HepG2 (cell line): ENCODE results near the gene PLD3. TPM values are rescaled to one million over a fixed set of nuclear protein-coding genes. Genes with fewer than 3 reads are reported as not detected.
"Not testable (repeated sequence)": the region's sequence is repeated elsewhere in the genome, so short reads cannot be mapped to it uniquely, and the experiment has no call there.

Experiments
- ATAC-seq: fragments of 200-7000 bp; cut with Tn5 transposase; 3 replicates; pipeline ENCODE4 v1.9.1; 2020; ENCODE audit warnings: mild to moderate bottlenecking, moderate library complexity
- BruUV-seq: library from RNA; stranded (reverse); fragments of 400-500 nt; replicated peaks from 2 replicates; lab custom pipeline; 2021; lab: Mats Ljungman, UMichigan
- CTCF ChIA-PET: fragments of 300-600 bp; formaldehyde crosslinking; extraction: SDS; loops from one replicate; lab custom pipeline; 2021; ENCODE audit warnings: low total read pairs, inconsistent platforms, low intra/inter-chr PET ratio; lab: Yijun Ruan, JAX
- POLR2A ChIA-PET: fragments of 350-600 bp; sonication (Branson Sonifier 250); formaldehyde crosslinking; loops from one replicate; lab custom pipeline; 2020; ENCODE audit warnings: antibody characterized with exemption, inconsistent platforms; lab: Yijun Ruan, JAX
- DNase-seq: peaks from one replicate; pipeline ENCODE4 v3.0.0-alpha.2; 2015; ENCODE audit warnings: low spot score
- FAIRE-seq: peaks from 3 replicates; lab custom pipeline; 2011; peaks lifted over from hg19 to GRCh38; lab: Jason Lieb, UNC
- H2AFZ ChIP-seq: one replicate; pipeline ENCODE4 v1.6.1; 2011; ENCODE audit warnings: low read length, inconsistent platforms
- H3K27ac ChIP-seq: fragments of 300-600 bp; 3 replicates; pipeline ENCODE4 v1.8.0; 2011; ENCODE audit warnings: mixed run types, mild to moderate bottlenecking, mixed read lengths, low read length, inconsistent platforms; ENCODE audit not compliant: insufficient read depth; ENCODE audit errors: extremely low read length
- H3K27me3 ChIP-seq, 2 experiments: fragments of 200-600 bp in 1 of 2; 2 replicates in 1 of 2; 3 replicates in 1 of 2; pipeline versions ENCODE4 v1.6.0 to v1.8.0; 2011; ENCODE audit warnings: low read length in 2 of 2, mild to moderate bottlenecking in 2 of 2, moderate library complexity in 2 of 2, inconsistent platforms in 1 of 2; ENCODE audit not compliant: insufficient read depth in 2 of 2, control insufficient read depth in 1 of 2
- H3K36me3 ChIP-seq, 2 experiments: fragments of 200-600 bp in 1 of 2; replicated peaks in 1 of 2; 2 replicates in 1 of 2; 3 replicates in 1 of 2; pipeline versions ENCODE4 v1.5.1 to v1.8.0; 2011; ENCODE audit warnings: low read length in 2 of 2, inconsistent platforms in 1 of 2; ENCODE audit not compliant: insufficient read depth in 2 of 2, control insufficient read depth in 1 of 2
- H3K4me1 ChIP-seq: 2 replicates; pipeline ENCODE4 v1.5.1; 2012; ENCODE audit warnings: low read length, inconsistent platforms; ENCODE audit not compliant: insufficient read depth
- H3K4me2 ChIP-seq: 2 replicates; pipeline ENCODE4 v1.6.0; 2011; ENCODE audit warnings: low read depth, low read length, inconsistent platforms
- H3K4me3 ChIP-seq, 3 experiments: fragments of 200-600 bp in 1 of 3; sonication (generic), shearing (Covaris generic) in 1 of 3; replicated peaks in 1 of 3; 2 replicates each; pipeline ENCODE4 v1.5.1; 2011 to 2016; ENCODE audit warnings: low read length in 3 of 3, inconsistent platforms in 2 of 3, low read depth in 2 of 3, mild to moderate bottlenecking in 2 of 3, control low read depth in 1 of 3, mixed read lengths in 1 of 3; ENCODE audit not compliant: insufficient read depth in 1 of 3
- H3K79me2 ChIP-seq: one replicate; pipeline ENCODE4 v1.6.1; 2011; ENCODE audit warnings: low read length, inconsistent platforms; ENCODE audit not compliant: insufficient read depth
- H3K9ac ChIP-seq: 2 replicates; pipeline ENCODE4 v1.6.0; 2011; ENCODE audit warnings: mild to moderate bottlenecking, low read depth, low read length, inconsistent platforms; ENCODE audit not compliant: insufficient read depth
- H3K9me3 ChIP-seq: 2 replicates; pipeline ENCODE4 v1.5.1; 2012; ENCODE audit warnings: mild to moderate bottlenecking, low read length
- H4K20me1 ChIP-seq: 2 replicates; pipeline ENCODE4 v1.6.0; 2011; ENCODE audit warnings: inconsistent platforms, mild to moderate bottlenecking, low read length, moderate library complexity; ENCODE audit not compliant: insufficient read depth
- ETV6 ChIP-seq: sonication (generic); formaldehyde crosslinking; conservative IDR thresholded peaks from 2 replicates; pipeline ENCODE4 v1.4.0; 2020; ENCODE audit warnings: missing genetic modification reagents
- whole genome bisulfite sequencing: methylation state at CpG from one replicate; pipeline ENCODE4 v1.1.6; 2017; ENCODE audit warnings: low lambda C conversion rate; 5-methylcytosine and 5-hydroxymethylcytosine counted together
- in situ Hi-C: cut with HindIII; loops from 2 replicates; pipeline ENCODE4 v1.10.0; 2017; ENCODE audit warnings: low pct_unique_long_range_greater_than_20kb; ENCODE audit not compliant: extremely low pct_ligation_motif_present
- intact Hi-C: fragments of 100-400 bp; cut with micrococcal nuclease; formaldehyde crosslinking; loops from one replicate; pipeline ENCODE4 v1.10.0; 2022; ENCODE audit not compliant: unreplicated experiment
- polyA plus RNA-seq, 8 experiments: library from polyadenylated mRNA; depleted of rRNA in 3 of 8; stranded (reverse) in 7 of 8; unstranded in 1 of 8; fragments of >200 nt; fragmentation: Illumina TruSeq in 4 of 8; extraction: Trizol in 4 of 8; gene quantifications; 2 replicates each; pipeline versions ENCODE4 v1.2.1 to v1.2.3, GENCODE V29; 2011 to 2016; ENCODE audit warnings: low read depth in 4 of 8, missing spikeins in 1 of 8, mixed read lengths in 1 of 8; ENCODE audit not compliant: insufficient read depth in 1 of 8
- total RNA-seq, 5 experiments: library from RNA; depleted of rRNA; stranded (reverse); fragments of >200 nt; fragmentation: Illumina TruSeq; extraction: Trizol; gene quantifications; 2 replicates each; pipeline ENCODE4 v1.2.3, GENCODE V29; 2016; ENCODE audit warnings: low read depth in 1 of 5

The PLD3 gene
- total and polyA plus RNA-seq, 2 of the 13 experiments (the other 11 are each of a cell fraction or from before 2014, with no cell fraction given) = 45.7 to 164 TPM

DNA sequence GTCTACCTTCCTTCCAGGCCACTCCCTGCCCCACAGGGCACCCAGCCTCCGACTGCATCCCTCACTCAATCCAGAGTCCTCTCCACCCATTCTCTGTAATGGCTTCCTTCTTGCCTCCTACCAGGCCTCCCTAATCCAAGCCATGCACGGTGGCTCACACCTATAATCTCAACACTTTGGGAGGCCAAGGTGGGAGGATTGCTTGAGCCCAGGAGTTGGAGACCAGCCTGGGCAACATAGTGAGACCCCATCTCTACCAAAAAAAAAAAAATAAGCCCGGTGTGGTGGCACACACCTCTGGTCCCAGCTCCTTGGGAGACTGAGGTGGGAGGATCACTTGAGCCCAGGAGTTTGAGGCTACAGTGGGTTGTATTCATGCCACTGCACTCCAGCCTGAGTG is 21.8 kb downstream of the PLD3 start:
- H3K27ac ChIP-seq, H3K79me2 ChIP-seq, intact Hi-C loops, H3K4me2 ChIP-seq, DNase-seq, in situ Hi-C loops, H3K4me1 ChIP-seq, H4K20me1 ChIP-seq, BruUV-seq, ATAC-seq, H3K27me3 ChIP-seq, H2AFZ ChIP-seq, H3K9me3 ChIP-seq, H3K4me3 ChIP-seq, POLR2A ChIA-PET, H3K9ac ChIP-seq, CTCF ChIA-PET, FAIRE-seq: not testable (repeated sequence)
- H3K36me3 ChIP-seq = peaks cover 3 to 12% of the 10 kb centered on the region in 2 experiments; a peak in 3 of 5 replicates
- WGBS = 100% methylated on average over 3 of the region's 3 CpGs

DNA sequence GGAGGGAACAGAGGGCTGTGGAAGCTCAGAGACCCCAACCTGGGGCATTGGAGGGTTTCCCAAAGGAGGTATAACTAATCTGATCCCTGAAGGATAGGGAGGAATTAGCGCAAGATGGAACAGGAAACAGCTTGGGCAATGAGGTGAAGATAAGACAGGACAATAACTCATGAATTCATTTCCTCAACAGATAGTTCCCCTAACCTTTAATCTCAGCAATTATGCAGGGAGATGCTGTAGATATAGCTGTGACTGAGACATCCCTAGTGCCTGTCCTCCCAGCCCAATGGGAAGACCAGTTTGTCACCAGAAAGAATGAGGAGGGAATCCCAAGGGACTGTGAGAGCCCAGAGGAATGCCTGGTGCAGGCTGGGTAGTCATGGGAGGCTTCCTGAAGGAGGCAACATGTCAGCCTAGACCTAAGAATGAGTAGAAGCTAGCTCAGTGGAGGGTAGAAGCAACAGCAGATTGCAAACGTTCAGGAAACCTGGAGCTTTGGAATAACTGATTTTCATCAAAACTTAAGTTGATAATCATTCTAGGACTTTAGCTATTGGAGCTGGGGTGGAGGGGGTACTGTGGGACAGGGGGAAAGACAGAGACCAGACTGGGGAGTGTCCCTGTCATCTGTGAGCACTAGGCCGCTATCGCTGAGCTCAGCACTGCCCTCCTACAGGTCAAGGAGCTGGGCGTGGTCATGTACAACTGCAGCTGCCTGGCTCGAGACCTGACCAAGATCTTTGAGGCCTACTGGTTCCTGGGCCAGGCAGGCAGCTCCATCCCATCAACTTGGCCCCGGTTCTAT is 22.7 kb downstream of the PLD3 start:
- 61% methylated on average over 2 of the region's 7 CpGs for WGBS
- Histone ChIP-seq H3K9me3 (no peaks in the 10 kb centered on the region), H3K4me3 (no peak overlapping the region), H3K79me2 (no peaks in the 10 kb centered on the region), H3K27ac (no peak overlapping the region), H3K36me3 (peaks cover 3 to 12% of the 10 kb centered on the region in 2 experiments; a peak in 3 of 5 replicates), H3K9ac (no peak overlapping the region), H2AFZ (no peak overlapping the region), H4K20me1 (no peaks in the 10 kb centered on the region), H3K4me2 (no peak overlapping the region), H3K27me3 (no peaks in the 10 kb centered on the region), H3K4me1 (no peaks in the 10 kb centered on the region)
- DNase-seq = no peak
- no peak for TF ChIP-seq ETV6 (CRISPR knock-in tag)
- intact Hi-C loops (no loop called here), in situ Hi-C loops (no loop called here)
- BruUV-seq = no TSS peak
- no peak for FAIRE-seq
- ATAC-seq = no peak
- ChIA-PET POLR2A (no interaction called here), CTCF (no interaction called here)
